GM12872 (cell line): ENCODE results near the gene RAE1.

Source experiments
- CTCF ChIP-seq: IDR thresholded peaks from 3 replicates; pipeline ENCODE4 v1.5.1; 2011; ENCODE audit warnings: low read depth, mild to moderate bottlenecking, low read length, moderate library complexity; ENCODE audit not compliant: insufficient read depth

RAE1 gene

GRCh38 chr20:57409672-57410397, 58.8 kb downstream of the RAE1 start:
- no peak for TF ChIP-seq CTCF

GRCh38 chr20:57410398-57410920, 59.4 kb downstream of the RAE1 start:
- TF ChIP-seq CTCF = no peak

GRCh38 chr20:57410924-57411323, 59.9 kb downstream of the RAE1 start:
- no peak for TF ChIP-seq CTCF

- TF ChIP-seq CTCF = no peak
Measured at GRCh38 chr20:57411406-57412283, 60.6 kb downstream of the RAE1 start.

GRCh38 chr20:57412347-57413029, 61.4 kb downstream of the RAE1 start:
- no peak for TF ChIP-seq CTCF

- no peak for TF ChIP-seq CTCF
Measured at GRCh38 chr20:57413986-57414385, 62.9 kb downstream of the RAE1 start.
